HL-60/S4 treated with phorbol 12-myristate 13-acetate at 8.2 ng/mL for 4 days and 3 days (cell line): ENCODE results near the gene KRTAP10-6.
"Not testable (repeated sequence)": the region's sequence is repeated elsewhere in the genome, so short reads cannot be mapped to it uniquely, and the experiment has no call there.

Experiments used
- in situ Hi-C: fragments of 300-500 bp; cut with MboI; formaldehyde crosslinking; loops from 2 replicates; pipeline ENCODE4 v1.15.0; 2022; ENCODE audit warnings: low sequenced_read_pairs

The KRTAP10-6 gene

DNA sequence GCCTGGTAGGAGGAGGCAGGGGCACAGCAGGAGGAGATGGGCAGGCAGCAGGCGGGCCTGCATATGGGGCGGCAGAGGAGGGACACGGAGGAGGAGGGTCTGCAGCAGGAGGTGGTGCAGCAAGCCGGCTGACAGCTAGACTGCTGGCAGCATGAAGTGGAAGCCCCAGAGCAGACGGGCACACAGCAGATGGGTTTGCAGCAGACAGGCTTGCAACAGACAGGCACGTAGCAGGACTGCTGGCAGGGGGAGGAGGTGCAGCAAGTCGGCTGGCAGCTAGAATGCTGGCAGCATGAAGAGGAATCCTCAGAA, 12.5 kb downstream of the KRTAP10-6 start:
- in situ Hi-C loops = no loop called here

DNA sequence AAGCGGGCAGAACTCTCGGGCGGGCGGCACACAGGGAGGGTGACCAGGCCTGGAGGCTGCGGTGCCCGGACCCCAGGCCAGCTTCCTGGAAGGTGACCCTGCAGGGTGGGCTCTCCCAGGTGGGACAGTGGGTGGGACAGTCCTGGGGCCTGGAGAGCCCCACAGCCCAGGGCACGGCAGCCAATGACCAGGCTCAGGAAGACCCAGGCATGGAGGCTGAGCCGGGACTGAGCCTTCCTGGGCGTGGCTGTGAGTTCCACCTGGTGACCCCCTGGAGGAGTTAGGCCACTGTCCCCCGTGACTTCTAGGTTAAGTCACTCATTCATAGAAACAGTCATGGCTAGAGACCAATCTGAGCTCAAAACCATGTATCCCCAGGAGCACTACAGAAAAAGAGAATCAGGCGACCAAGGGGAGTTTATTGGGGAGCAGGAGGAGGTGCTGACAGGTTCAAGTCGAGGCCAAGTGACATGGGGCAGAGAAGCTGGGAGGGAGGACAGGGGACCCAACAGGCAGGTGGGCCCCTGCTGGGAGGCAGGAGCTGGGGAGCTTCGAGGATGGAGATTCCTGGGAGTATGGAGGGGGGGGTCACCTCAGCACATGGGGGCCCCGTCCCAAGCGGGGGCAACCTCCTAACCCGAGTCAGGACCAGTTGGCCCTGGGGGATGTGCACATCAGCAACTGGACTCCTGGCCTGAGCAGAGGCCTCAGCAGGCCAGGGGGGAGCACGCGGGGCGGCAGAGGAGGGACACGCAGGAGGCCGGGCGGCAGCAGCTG, 13.1 kb downstream of the KRTAP10-6 start:
- in situ Hi-C loops = no loop called here

DNA sequence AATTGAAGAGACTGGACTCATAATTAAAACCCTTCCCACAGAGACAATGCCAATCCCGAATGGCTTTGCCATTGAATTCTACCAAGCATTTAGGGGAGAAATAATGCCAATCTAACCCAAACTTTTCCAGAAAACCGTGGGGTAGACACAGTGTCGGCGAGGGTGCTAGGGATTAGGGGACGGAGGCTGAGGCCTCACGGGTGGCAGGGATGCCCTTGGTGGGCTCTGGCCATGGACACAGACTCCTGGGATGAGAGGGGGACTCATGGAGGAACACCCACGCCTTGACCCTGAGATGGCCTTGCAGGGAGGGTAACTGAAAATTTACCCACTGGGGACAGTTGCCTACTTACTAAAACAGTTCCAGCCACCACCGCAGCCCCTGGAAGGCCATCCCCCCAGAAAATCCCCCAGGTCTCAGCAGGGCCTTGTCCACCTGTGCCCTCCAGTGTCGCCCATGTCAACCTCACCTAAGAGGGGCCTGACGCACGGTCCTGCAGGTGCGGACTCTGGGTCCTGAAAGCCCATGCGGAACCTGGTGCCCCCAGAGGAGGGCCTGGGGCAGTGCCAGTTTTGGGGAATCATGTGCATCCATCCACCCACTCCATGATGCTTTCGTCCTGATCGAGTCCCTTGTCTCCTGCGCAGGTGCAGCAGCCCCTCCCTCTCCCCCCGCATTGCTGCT, 13.8 kb downstream of the KRTAP10-6 start:
- in situ Hi-C loops = no loop called here

DNA sequence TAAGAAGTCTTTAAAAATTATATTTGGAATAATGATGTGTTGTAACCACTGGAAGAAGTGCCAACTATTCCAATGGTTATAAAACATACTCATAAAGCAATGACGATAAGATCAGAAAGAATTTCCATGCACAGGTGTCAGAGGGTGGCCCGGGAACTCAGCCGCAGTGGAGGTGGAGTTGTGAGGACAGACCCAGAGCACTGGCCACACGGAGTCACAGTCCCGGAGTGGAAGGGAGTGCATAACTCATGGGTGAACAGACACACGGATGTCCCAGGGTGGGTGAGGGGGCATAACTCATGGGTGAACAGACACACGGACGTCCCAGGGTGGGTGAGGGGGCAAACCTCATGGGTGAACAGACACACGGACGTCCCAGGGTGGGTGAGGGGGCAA, 16.3 kb downstream of the KRTAP10-6 start:
- in situ Hi-C loops = no loop called here

DNA sequence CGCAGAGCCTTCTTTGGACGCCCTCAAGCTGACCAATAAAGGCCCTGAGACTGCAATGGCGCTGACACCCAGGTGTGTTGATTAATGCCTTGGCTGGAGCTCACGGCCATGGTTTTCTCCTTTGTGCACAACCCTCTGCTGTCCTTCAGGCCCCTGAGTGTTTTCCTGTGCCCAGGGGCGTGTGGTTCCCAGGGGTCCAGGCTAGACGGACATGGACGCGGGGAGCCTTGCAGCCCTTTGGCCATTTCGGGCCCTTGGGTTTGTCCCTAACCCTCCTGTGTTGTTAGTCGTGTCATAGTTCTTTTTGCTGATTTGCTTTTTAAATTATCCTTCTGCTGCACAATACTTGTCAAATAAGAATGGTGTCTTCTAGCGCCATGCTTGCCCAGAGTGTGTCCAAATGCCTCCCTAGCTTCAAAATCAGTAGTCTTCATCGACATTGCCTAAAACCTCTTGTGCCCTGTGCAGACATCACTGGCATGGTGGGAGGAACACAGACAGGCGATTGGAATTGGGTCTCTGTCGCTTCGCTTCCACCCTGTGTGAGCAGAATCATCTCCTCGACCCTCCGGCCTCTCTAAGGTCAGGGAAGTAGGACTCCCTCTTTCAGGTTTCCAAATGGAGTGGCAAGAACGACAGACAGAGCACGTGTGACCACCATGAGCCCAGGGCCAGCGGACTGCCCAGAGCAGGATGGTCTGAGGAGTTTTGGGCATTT, 16.8 kb downstream of the KRTAP10-6 start:
- in situ Hi-C loops = no loop called here

DNA sequence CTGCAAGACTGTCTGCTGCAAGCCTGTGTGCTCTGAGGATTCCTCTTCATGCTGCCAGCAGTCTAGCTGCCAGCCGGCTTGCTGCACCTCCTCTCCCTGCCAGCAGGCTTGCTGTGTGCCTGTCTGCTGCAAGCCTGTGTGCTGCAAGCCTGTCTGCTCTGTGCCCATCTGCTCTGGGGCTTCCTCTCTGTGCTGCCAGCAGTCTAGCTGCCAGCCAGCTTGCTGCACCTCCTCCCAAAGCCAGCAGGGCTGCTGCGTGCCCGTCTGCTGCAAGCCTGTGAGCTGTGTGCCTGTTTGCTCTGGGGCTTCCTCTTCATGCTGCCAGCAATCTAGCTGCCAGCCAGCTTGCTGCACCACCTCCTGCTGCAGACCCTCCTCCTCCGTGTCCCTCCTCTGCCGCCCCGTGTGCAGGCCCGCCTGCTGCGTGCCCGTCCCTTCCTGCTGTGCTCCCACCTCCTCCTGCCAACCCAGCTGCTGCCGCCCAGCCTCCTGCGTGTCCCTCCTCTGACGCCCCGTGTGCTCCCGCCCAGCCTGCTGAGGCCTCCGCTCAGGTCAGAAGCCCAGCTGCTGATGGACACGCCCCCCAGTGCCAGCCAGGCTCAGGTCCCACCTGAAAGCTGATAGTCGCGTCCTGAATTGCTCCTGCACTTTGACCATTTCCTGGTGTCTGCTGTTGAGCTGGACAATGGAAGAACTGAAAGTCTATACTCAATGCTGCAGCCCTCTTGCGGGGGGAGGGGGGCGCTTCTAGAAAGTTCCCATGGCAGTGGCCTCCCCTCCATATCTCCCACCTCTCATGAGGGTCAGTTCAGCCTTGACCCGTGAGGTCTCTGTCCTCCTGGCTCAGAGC, 17.6 kb downstream of the KRTAP10-6 start:
- in situ Hi-C loops = no loop called here

DNA sequence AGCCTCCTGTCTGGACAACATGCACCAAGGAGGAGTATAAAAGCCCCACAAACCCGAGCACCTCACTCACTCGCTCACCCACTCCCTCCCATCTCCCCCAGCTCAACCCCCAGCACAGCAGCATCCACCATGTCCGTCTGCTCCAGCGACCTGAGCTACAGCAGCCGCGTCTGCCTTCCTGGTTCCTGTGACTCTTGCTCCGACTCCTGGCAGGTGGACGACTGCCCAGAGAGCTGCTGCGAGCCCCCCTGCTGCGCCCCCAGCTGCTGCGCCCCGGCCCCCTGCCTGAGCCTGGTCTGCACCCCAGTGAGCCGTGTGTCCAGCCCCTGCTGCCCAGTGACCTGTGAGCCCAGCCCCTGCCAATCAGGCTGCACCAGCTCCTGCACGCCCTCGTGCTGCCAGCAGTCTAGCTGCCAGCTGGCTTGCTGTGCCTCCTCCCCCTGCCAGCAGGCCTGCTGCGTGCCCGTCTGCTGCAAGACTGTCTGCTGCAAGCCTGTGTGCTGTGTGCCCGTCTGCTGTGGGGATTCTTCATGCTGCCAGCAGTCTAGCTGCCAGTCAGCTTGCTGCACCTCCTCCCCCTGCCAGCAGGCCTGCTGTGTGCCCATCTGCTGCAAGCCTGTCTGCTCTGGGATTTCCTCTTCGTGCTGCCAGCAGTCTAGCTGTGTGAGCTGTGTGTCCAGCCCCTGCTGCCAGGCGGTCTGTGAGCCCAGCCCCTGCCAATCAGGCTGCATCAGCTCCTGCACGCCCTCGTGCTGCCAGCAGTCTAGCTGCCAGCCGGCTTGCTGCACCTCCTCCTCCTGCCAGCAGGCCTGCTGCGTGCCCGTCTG, 18.5 kb downstream of the KRTAP10-6 start, which contains the start of gene KRTAP10-4:
Gene KRTAP10-4, plus strand, starts transcription at position 100 of the 827 bp plus-strand sequence. Its CDS starts 30 bp downstream, at position 130.
- in situ Hi-C loops = not testable (repeated sequence)

DNA sequence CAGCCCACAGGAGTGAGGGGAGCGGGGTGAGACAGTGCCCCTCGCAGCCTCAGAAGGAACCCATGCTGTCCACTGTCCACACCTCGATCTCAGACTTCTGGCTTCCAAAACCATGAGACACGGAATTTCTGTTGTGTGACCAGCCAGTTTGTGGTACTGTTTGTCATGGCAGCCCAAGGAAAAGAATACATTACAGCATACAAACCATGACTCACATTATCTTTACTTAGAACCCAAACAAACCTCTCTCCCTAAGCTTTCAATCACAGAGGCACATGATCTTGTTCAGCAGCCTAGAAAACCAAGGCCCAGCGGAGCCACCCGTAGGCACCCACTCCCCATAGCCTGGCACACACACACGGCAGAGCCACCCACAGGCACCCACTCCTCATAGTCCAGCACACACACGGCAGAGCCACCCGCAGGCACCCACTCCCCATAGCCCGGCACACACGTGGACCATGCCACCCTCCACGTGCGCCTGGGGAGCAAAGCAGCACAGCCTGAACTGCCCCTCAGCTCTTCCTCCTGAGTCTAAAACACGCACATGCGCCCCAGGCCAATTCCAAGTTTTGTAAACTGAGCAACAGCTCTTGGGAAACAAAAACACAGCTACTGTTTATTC, 19.2 kb downstream of the KRTAP10-6 start:
- in situ Hi-C loops = no loop called here

DNA sequence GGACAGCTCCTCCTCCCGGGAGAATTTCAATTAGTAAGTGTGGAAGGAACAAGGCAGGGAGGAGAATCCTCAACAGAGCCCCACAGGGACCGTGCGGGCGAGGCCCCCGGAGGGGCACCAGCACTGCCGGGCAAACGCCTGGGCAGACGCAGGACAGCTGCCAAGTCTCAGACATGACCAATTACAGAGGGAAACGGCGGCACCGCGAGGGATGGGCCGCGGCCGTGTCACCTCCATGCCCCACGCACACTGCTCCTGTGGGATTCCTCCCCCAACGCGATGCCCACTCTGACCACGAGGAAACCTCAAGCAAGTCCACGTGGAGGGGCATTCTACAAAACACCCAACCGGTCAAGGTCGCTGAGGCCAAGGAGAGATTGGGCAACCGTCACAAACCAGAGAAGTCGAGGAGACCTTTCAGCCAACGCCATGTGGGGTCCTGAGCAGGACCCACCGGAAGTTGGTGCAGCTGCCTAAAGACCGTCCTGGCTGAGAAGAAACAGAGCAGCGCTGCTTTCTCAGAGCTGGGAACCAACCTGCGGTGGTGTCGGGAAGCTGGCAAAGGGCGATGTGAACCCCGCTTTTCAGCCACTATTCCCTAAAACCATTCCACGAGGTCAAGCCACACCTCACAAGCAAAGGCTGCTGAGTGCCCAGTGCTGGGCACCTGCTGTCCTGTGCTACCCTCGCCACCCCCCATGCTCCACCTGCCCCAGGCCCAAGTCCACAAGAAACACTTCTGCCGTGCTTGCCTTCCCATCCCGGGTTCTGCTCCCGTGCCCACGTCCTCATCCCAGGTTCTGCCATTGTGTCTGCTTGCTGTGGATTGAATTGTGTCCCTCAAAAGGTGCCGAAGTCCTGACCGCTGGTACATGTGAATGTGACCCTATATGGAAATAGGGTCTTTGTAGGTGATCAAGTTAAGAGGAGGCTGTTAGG, 20.2 kb downstream of the KRTAP10-6 start:
- in situ Hi-C loops = no loop called here

DNA sequence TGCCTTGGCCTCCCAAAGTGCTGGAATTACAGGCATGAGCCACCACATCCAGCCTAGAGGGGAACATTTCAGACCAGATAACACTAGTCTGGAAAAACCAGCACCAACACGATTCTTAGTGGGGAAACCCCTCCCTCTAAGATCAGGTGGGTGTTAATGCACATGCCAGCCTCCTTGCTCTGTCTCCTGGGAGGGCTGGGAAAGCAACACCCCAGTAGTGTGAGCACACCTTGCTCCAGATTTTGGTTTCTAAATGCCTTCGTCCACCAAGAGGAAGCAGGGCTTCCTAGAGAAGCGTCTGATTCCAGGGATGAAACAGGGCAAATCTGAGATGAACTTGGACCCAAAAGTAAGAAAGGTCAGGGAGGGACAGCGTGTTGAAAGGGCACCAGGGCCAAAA, 21.0 kb downstream of the KRTAP10-6 start:
- in situ Hi-C loops = no loop called here

DNA sequence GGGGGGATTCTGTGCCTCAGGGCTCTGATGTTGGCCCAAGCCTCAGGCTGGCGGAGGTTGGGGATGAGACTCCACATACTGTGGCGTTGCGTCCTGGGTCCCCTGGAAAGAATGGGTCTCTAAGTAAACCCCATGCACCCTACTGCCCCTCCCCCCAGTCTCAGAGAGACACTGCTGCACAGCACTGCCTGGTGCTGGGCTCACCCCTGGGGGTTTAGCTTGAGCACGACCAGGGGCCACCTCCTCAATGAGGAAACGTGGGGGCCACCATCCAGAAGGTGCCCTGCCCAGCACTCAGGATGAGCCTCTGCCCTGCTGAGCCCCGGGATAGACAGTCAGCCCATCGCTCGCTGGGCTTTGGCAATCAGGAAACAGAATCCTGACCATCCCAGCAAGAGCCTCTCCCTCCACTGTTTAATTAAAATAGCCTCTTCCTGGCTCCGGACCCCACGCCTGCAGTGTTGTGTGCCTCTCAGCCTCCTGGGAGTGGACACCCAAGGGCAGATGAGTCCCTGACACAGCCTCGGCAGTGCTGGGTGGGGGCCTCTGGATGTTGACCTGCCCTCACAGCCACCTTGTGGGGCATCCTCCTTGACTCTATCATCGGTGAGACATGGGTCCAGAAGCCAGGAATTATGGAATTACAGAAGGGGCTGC, 22.3 kb downstream of the KRTAP10-6 start:
- in situ Hi-C loops = no loop called here

DNA sequence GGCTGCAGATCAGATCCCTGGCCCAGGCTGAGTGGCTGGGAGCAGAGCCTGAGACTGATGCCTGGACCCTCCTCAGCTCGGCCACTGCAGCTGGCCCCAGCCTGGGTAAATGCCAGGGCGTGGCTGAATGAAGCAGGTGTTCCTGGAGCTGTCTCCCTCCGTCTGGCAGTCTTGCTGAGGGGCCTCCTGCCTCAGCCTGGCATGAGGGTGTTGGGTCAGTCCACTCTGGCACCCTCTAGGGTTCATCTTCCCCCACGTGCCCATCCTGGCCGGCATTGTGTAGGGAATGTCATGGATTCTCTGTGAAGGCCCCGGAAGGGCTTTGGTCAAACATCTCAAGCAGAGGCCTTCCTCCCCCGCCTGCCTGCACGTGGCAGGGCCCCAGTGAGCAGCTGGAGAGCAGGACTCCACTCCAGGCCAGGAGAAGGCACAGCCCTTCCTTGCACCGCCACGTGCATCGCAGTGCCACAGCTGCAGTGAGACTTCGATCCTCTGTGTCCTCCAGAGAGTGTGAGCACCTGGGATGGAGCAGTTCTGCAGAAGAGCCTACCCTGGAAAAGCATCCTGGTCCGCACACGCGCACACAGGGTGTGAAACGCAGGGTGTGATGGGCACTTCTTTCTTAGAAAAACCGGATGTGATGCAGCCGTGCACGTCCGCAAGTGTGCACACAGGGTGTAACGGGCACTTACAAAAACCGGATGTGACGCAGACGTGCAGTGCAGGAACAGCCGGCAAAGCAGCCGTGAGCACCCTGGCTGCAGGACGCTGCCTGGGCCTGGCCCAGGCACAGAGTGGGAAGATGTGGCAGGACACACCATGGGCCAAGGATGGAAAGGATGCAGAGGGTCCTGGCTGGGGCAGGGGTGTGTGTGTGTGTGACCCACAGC, 23.4 kb downstream of the KRTAP10-6 start:
- in situ Hi-C loops = no loop called here

DNA sequence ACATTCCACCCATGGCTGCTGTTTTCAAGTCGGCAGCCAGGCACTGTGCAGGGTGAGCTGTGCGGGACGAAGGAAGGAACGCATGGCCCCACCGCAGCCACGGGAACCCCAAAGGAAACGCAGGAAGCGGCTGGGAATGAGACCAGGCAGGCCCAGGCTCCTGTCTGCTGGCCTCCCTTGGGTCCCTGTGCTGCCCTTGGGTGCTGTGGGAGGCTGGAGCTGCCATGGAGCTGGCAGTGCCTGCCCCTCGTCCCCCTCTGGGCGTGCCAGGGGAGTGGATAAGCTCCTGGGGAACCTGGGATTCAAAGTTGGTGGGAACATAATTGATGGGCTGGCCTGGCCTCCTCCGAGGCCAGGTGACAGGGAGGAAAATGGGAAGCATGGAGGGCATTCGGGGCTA, 24.0 kb downstream of the KRTAP10-6 start:
- in situ Hi-C loops = no loop called here

DNA sequence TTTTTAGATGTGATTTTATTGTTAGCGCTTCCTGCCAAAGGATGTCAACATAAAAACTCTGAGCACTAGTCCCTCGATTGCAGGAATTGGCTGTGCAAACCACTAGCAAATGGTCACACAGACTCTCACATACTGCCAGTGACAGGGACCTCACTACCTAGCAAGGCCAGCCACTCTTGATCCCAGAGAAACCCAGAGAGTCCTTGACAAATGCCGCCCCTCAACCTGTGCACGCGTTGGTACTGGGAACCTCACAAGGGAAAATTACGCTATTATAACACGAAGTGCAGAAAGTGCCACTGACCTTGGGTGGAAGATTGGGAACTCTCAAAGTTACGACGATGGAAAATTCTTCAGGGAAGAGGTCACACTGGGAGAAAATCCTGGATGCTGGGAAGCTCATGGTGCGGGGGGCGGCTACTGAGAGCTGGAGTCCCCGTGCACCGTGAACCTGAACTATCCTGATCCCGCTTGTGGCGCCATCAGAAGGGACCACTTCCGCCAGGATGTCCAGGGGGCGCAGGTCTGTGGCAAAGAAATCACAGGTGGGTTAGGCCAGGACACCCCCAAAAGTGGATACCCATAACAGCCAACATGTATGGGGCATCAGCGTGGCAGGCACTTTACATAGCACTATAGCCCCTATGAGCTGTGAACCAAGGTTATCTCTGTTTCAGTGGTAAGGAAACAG, 24.7 kb downstream of the KRTAP10-6 start:
- in situ Hi-C loops = no loop called here

DNA sequence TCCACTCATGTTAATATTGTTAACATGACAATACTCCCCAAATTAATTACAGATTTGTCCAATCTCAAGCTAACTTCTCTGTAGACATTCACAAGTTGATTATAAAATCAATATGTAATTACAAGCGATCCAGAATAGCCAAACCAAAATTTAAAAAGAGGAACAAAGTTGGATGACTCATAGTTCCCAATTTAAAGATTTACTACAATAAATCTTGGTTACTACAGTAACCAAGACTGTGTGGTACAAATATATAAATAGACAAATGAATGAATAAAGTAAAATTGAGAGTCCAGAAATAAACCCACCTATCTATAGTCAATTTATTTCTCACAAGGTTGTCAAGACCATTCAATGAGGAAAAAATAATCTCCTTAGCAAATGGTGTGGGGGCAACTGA, 25.9 kb downstream of the KRTAP10-6 start:
- in situ Hi-C loops = no loop called here

DNA sequence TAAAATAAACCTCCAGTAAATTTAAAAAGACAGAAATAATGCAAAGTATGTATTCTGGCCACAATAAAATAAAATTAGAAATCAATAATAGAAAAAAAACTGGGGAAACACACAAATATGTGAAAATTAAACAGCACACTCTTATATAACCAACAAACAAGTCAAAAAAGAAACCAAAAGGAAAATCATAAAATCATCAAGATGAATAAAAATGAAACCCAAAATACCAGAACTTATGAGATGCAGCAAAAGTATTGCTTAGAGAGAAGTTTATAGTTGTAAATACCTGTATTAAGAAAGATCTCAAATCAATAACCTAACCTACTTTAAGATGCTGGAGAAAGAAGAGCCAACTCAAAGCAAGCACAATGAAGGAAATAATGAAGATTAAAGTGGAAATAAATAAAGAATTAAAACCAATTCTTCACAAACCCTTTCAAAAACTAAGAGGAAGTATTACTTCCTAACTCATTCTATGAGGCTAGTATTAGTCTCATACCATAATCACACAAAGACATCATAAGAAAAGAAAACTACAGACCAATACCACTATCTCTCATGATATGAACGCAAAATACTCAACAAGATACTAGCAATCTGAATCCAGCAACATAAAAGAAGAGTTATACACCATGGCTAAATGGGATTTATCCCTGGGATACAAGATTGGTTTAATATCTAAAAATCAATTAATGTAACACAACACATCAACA, 27.3 kb downstream of the KRTAP10-6 start:
- in situ Hi-C loops = no loop called here
